ENCODE measurements around the gene TMEM144.
"Not testable (repeated sequence)": the region's sequence is repeated elsewhere in the genome, so short reads cannot be mapped to it uniquely, and the experiment has no call there.

Gene TMEM144

DNA sequence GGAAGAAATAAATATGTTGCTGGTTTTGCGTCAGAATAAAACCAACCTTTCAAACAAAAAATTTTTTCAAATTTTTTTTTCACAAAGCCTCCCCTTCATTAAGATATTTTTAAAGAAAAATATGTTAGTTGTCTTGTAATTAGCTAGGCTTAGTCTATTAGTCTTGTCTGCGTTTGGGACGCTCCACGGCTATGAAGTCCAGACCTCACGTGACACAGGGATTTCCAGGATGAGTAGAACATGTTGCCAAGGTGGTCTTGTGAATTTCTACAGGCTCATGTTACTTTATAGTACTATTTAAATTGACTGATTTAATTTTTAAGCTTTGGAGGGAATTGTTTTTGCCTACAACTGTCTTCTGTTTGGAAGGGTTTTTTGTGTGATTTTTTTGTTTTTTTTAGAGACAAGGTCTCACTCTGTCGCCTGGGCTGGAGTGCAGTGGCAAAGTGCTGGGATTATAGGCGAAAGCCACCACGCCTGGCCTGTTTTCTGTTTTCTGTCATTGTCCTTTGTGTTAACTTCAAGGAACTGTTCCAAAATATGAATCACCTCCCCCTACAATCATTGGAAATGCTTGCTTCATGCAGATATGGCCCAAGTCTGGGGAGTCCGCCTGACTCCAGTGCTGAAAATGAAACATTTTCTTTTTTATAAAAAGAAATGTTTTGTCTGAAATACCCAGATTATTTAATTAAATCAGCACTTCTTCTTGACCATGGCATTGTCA is 26.2 kb downstream of the TMEM144 start:
- no peak for DNase-seq (ENCODE audit: low read depth in 2 of 2)

DNA sequence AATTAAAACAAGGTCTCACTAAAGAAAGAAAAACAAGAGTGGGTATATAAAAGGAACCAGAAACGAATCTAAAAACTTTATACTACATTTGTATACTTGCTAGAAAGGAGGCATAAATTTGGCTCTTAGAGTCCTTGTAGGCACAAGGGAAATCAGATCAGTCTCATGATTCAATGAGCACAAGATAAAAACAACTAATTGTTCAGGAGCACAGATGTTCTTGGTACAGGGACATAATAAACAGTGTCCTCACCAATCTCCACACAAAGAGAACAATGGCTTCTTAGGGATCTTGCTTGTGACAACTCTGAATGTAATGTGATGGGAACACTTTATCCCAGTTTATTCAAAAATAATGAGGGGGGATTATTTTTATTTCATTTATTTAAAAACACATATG is 28.3 kb downstream of the TMEM144 start:
- DNase-seq (ENCODE audit: low read depth in 2 of 2) = no peak

DNA sequence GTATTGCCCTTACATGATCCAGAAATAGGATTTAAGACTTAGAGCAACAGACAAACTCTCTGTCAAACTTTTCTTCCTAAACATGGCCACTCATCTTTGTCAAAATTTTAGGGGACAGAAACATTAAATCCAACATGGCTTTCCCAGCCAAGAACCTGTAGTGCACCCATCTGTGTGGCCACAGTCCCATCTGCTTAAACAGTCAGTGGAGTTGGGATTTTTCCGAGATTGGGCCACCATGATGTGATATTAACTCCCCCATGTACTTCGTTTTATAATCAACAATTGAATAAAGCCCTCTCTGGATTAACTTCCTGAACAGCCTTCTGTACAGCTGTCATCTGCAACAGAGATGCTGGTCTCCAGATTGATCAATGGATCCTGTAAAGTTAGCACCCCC is 28.9 kb downstream of the TMEM144 start:
- no peak for DNase-seq (ENCODE audit: low read depth in 2 of 2)

DNA sequence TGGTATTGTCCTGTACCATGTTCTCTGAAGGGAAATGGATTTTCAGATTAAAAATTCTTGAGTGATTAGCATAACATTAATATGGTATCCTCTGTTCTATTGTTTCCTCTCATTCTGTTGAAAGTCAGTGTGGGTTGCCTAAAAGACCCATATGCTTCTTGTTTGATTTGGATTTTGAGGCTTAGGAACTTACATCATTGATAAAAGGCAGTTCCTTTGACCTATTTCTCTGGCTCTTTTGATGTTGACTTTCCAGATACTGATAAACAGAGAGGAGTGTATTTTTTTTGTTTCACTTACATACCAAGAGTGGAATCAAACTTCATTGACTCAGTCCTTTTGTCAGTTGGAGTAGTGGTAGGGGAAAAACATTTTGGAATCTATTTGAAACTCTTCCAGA is 32.8 kb downstream of the TMEM144 start:
- no peak for DNase-seq (ENCODE audit: low read depth in 2 of 2)

DNA sequence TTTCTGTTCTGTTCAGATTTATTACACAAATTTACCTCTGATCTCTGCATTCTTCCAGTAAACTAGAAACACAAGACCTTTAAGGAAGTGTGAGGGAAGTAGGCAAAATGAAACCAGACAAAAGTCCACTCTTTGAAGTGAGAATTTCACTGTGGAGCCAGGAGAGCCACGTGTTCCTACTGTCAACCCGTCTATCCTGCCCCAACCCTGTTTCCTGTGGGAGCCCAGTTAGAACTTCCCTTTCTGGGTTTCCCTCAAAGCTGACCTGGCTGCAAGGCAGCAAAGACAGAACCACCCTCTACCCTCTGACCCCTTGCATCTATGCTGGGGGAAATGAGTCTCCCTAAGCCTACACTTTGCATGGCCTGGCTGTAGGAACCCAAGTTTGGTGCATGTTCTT is 40.0 kb downstream of the TMEM144 start:
- no peak for DNase-seq (ENCODE audit: low read depth in 2 of 2)

DNA sequence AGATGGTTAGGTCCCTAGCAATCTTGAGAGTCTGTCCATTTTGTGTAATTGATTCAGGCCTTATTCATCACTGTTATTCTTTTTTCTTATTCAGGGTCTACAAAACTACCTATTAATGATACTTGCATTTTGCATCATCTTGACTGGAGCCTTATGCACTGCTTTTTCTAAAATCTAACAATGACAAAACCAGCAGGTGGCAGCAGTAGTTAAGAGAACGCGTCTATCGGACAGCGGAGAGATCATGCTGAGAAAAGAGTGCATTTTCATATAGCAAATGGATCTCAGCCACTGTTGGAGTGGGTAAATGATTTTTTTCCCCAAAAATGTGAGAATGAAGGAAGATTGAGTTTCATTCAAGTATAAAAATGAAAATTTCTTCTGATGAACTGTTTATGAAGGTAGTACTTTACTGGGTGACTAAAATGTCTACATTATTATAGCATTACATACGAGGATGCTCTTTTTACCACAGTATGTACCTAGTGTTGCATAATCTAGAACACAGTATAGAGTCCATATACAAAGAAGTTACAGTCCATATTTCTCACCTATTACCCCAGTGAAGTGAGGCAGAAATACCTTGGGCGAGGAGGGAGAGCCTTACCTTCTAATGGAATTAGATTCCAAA is 43.2 kb downstream of the TMEM144 start:
- peak; percentile 8 to 21 for DNase-seq (ENCODE audit: low read depth in 2 of 2)

DNA sequence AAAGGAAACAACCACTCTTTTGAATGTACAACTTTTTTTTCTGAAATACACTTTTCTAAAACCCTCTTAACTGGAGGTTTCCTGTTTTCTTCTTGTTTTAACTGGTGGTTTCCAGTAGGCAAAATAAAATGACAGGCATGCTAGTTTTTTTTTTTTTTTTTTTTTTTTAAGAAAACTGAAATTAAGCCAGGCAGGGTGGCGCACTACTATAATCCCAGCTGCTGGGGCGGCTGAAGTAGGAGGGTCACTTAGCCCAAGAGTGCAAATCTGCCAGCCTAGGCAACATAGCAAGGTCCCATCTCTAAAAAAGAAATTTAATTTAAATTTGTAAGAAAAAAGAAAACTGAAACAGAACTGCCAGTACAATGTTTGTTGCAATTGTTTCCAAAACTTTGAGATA is 44.0 kb downstream of the TMEM144 start:
- no peak for DNase-seq (ENCODE audit: low read depth in 2 of 2)

DNA sequence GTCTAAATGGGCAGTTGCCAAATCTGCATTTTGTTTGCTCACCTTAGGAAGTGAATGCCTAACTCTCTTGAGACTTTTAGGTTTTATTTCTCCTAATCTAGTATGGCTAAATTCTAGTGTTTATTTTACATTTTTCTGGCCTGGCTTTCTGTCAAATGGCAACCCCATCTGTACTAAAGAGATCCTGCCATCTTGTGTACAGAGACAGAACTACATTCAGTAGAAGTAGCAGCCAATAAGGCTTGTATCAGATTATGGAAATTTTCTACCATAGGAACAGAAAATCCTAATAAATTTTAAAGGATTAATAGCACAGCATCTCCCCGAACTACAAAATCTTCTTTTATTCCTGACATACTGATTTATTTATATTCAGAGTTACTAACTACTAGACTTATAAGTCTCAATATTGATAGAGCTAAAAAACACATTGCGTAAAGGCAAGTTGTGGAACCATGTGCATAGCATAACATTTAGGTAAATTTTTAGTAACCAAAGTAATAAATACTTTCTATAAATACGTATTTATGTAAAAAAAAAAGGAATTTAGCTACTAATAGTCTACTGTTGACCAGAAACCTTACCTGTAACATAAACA is 45.5 kb downstream of the TMEM144 start:
- DNase-seq (ENCODE audit: low read depth in 2 of 2) = no peak

DNA sequence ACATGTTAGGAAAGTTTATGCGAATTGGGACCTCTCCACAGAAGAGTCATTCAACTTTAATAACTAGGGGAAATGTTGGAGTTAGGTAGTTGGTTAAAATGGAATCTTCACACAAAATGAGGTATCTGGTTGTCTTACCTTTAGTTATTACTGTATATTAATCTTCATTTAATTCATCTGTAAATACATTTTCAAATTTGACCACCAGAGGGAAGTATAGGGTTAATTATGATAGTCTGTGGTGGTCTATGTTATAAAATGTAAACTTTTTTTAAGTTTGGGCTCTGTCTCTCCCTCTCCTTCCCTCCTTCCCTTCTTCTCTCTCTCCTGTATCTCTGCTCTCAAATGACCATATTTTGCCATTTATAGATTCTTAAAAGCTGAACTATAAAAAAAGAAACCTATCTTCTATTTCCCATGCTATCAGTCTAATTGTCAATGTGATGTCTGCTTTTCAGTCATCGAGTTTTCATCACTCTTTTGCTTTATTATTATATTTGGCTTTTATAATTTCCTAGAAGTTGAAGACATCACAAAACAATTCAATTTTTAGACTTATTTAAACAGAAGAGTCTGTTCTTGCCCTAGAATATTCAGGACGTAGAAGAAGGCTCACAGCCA is 49.8 kb downstream of the TMEM144 start:
- no peak for DNase-seq (ENCODE audit: low read depth in 2 of 2)

DNA sequence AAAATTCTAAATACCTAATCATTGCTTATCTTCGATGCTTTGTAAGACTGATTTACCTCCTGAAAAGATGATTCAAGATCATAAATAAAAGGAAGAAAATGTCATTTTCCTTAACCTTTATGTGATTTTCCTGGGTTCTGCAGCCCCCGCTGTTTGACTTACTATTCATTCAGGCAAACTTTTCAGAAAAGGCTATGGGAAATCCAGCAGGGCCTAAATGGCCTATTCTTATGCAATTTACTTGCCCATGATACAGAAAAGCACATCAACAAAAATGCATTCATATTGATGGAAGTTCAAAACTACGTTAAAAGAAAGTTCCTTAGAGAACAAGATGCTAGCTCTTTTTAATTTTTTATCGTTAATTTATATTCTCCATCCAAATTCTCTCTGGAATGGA is 51.2 kb downstream of the TMEM144 start:
- no peak for DNase-seq (ENCODE audit: low read depth in 2 of 2)

DNA sequence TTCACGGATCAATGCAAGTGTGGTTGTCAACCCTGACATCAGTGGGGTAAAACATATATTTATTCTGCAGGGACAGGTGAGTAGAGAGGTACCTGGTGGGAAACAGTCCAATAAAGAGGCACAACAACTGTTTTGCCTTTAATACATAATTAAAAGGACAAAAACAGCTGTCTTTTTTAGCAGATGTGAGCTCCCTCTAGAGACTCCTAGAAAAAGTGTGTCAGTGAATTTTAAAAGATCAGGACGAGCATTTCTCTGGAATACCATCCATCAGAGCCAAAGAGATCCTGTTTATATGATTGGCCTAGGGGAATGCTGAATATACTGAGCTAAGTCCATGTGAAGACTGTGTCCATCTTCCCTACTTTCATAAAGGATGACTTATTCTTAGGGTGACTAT is 58.3 kb downstream of the TMEM144 start:
- no peak for DNase-seq (ENCODE audit: low read depth in 2 of 2)

DNA sequence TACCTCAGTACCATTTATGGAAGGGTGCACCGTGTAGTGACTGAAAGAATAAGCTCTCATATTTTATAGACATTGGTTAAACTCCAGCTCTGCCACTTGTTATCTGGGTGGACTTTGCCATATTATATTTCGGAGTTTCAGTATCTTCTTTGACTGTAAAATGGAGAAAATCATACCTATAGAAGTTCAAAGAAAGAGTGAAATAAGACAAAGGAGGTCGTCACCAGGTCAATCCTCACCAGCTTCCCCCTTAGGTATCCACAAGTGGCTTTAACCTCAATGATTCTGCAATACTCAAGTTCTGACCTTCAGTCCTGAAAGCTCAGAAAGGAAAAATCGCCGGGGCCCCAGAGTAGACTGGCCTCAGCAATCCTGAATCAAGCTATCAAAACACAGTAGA is 64.3 kb downstream of the TMEM144 start:
- no peak for DNase-seq (ENCODE audit: low read depth in 2 of 2)

DNA sequence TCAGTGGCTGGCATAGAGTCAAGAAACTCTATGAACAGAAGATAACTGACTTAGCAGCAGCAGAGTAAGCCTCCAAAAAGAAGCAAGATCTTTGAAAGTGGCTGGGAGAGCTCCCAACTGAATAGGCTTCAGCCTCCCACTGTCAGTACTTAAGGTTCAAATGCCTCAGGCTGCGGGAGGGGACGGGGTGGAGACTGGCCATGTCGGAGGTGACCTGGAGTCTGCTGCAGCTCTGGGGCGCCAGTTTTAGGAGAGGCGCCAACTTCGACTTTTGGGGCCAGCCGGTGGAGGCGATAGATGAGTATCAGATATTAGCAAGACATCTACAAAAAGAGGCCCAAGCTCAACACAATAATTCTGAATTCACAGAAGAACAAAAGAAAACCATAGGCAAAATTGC is 67.3 kb downstream of the TMEM144 start:
- no peak for DNase-seq (ENCODE audit: low read depth in 2 of 2)

DNA sequence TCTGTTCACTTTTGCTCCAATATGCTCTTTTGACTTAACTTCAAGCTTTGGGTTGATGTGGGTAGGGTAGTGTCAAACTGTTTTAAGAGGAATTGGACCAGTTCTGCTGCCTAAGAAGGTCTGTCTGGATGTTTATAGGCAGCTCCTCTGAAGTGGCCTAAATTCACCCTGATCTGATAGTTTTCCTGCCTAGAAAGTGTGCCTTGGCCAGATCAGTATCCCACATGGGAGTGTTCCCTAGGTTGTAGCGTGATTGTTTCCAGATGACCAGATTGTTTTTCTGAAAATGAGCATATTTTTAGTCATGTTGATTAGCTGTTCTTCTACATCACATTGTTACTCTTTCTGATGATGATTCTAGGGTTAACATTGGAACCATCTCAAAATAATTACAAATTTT is 68.8 kb downstream of the TMEM144 start:
- DNase-seq (ENCODE audit: low read depth in 2 of 2) = not testable (repeated sequence)

DNA sequence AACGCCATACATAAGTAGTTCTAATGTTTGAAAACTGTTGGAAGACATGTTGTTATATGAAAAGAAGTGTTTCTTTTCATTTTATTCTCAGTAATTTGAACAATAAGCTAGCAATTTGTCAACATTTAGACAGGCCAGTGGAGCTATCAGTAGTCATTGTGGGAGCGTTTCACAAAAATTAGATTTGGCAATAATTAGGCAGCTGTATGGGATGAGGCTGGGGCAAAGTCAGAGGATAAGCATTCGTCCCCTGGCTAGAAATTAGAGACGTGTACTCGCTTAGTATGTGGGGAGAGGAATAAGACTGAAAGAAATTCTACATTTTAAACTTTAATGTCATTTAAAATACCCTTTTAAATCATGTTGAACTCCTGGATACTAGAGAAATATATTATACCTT is 70.6 kb downstream of the TMEM144 start:
- DNase-seq (ENCODE audit: low read depth in 2 of 2) = no peak

DNA sequence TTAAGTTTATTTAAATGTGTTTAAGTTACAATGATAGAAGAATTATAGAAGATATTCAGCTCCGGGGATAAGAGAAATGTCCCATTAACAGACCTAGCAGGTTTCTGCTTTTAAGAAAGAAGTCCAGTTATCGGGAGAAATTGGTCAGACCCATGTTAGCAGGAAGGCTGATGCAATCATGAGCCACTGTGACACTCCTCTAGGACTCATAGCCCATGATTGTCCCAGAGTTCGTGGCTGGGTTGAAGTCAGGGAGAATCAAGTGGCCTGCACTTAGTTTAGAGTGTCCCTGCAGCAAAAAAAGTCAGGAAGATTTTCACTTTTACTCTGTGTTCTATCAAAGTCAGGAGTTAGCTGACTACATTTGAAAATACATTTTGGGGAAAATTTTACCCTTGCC is 72.0 kb downstream of the TMEM144 start:
- DNase-seq (ENCODE audit: low read depth in 2 of 2) = no peak

DNA sequence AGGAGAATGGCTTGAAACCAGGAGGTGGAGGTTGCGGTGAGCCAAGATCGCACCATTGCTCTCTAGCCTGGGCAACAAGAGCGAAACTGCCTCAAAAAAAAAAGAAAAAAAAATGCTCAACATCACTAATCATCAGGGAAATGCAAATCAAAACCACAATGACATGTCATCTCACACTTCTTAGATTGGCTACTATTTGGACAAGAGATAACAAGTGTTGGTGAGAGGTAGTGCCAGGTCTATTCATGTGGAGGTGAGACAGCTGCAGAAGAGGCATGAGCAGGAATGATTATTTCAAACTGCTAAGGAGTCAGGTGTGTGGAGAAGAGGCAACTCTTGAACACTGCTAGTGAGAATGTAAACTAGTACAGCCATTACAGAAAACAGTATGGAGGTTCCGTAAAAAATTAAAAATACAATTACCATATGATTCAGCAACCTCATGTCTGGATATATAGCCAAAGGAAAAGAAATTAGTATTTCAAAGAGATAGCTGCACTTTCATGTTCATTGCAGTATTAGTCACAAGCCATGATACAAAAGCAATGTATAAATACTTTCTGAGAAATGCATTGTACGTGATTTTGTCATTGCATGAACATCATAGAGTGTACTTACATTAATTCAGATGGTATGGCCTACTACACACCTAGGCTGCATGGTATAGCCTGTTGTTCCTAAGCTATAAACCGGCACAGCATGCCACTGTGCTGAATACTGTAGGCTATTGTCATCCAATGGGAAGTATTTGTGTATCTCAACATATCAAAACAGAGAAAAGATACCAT is 75.3 kb downstream of the TMEM144 start:
- DNase-seq (ENCODE audit: low read depth in 2 of 2) = no peak

DNA sequence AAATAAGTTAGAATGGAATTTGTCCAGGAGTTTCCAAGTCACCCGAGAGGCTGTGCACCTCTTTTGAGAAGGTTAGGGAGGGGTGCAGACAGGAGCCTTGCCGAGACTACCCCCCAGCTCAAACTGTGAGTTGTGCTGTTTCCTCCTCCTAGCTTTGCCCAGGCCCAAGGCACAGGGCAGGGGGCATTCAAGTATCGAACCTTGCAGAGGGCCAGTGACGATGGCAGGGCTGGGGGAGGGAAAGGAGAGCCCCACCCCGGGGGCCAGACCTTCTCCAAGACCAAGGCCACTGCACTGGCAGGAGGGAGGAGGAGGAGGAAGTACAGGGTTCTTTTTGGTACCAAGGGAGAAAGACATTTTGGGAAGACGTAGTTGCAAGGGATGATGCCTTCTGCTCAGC is 80.6 kb downstream of the TMEM144 start:
- DNase-seq (ENCODE audit: low read depth in 2 of 2) = no peak

DNA sequence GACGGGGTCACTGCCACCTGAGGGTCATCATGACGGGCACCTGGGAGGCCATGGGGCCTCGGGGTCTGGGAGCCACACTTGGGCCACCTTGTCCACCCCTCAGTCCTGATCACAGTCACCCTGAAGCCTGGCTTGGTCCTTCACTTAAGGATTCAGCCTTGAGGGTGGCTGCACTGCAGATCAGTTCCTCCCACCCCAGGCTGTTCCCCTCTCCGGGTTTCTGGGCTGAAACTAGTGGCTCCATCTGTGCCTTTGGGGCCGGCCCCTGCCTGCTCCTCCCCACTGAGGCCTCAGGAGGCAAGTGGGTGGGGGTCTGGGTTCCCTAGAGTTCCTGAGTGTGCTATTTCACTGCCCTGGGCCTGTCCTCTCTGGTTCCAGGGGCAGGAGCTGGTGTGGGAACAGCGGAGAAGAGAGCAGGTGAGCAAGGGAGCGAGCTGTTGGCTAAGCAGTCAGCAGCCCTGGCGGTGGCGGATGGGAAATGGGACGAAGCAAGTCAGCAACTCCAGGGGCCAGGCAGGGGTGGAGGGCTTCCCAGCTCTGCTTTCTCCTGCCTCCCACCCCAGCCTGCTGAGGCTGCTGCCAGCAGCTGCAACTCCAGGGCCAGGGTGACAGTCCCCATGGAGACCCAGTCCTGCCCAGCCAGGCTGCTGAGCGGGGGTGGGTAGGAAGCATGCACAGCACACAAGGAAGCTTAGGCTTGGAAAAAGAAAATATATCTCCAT is 81.2 kb downstream of the TMEM144 start:
- no peak for DNase-seq (ENCODE audit: low read depth in 2 of 2)

DNA sequence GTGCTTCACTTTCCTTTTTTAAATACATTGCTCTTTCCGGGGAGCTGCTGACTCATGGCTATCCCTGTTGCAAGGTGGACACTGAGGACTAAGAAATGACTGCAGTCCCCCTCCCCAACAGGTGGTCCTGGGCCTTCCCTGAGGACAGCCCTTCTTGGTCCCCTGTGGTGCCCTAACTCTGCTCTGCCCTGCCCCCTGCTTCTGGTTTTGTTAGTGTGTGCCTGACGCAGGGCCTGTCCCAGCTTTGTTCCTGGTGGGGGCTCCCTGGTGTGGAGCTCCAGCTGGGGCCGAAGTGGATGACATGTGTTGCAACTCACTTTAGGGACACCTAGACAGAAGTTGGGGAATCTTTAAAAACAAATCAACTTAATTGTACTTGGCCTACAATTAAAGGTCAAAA is 81.9 kb downstream of the TMEM144 start:
- DNase-seq (ENCODE audit: low read depth in 2 of 2) = no peak

DNA sequence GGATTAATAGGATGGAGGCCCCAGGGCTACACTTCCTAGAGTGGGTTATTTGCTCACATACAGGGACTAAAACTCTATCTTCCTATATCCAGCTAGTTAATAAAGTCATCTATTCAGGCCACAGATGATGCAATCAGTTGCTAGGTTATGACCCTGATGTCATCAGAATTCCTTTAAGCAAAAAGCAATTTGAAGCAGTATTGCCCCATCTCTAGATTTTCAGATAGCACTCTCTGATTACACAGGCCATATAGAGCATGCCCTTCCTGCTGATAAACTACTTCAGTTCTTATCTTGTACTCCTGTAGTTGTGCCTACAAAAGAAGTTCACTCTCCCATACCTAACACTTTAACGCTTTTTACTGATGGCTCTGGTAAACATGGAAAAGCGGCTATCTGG is 84.8 kb downstream of the TMEM144 start:
- DNase-seq (ENCODE audit: low read depth in 2 of 2) = no peak

DNA sequence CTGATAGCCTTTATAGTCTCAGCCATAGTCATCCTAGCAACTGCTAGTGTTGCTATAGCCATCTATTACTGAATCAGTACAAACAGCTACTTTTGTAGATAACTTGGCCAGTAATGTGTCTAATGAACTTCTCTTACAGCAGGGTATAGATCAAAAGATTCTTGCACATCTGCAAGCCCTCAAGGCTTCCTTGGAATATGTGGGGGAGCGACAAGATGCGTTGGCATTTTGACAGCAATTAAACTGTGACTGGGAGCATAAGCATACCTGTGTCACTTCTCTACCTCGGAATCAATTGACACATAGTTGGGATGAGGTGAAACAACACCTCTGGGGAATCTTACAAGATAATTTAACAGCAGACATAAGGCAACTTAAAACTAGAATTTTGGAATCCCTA is 87.6 kb downstream of the TMEM144 start:
- no peak for DNase-seq (ENCODE audit: low read depth in 2 of 2)

Measured in stimulated activated CD4-positive, alpha-beta T cell treated with anti-CD3 and anti-CD28 coated beads, Interleukin-4, amount 100 ng/mL, for 48 hours (primary cell).